DND-41 (cell line): Measurements from ENCODE around the gene PPP1CC.

Source experiments
- ATAC-seq: fragments of 200-7000 bp; cut with Tn5 transposase; 3 replicates; pipeline ENCODE4 v1.9.1; 2021; ENCODE audit warnings: low read depth; ENCODE audit not compliant: insufficient read depth
- DNase-seq: peaks from one replicate; pipeline ENCODE4 v3.0.0-alpha.2; 2020
- H2AFZ ChIP-seq: 2 replicates; pipeline ENCODE4 v1.6.0; 2012; ENCODE audit warnings: low read depth, low read length
- H3K27ac ChIP-seq: 2 replicates; pipeline ENCODE4 v1.5.1; 2012; ENCODE audit warnings: low read length, inconsistent platforms
- H3K27me3 ChIP-seq: fragments of 200-600 bp; sonication (generic); 2 replicates; pipeline ENCODE4 v1.6.0; 2012; ENCODE audit warnings: low read length, mild to moderate bottlenecking, inconsistent platforms; ENCODE audit not compliant: insufficient read depth, poor library complexity
- H3K36me3 ChIP-seq: 2 replicates; pipeline ENCODE4 v1.5.1; 2012; ENCODE audit warnings: low read length, inconsistent platforms; ENCODE audit not compliant: insufficient read depth
- H3K4me1 ChIP-seq: 2 replicates; pipeline ENCODE4 v1.5.1; 2012; ENCODE audit warnings: mild to moderate bottlenecking, low read length; ENCODE audit not compliant: insufficient read depth
- H3K4me2 ChIP-seq: 2 replicates; pipeline ENCODE4 v1.6.0; 2012; ENCODE audit warnings: mild to moderate bottlenecking, moderate library complexity, low read length, inconsistent platforms; ENCODE audit not compliant: insufficient read depth
- H3K4me3 ChIP-seq, 2 experiments: fragments of 200-600 bp in 1 of 2; shearing (Covaris generic) in 1 of 2; 2 replicates each; pipeline ENCODE4 v1.5.1; 2012 to 2016; ENCODE audit warnings: inconsistent platforms in 2 of 2, low read length in 2 of 2, mild to moderate bottlenecking in 2 of 2, low read depth in 1 of 2, moderate library complexity in 1 of 2
- H3K79me2 ChIP-seq: 2 replicates; pipeline ENCODE4 v1.6.0; 2012; ENCODE audit warnings: low read length, inconsistent platforms; ENCODE audit not compliant: insufficient read depth
- H3K9ac ChIP-seq: 2 replicates; pipeline ENCODE4 v1.6.0; 2012; ENCODE audit warnings: low read depth, mild to moderate bottlenecking, inconsistent platforms, low read length, moderate library complexity
- H3K9me3 ChIP-seq: 2 replicates; pipeline ENCODE4 v1.5.1; 2012; ENCODE audit warnings: low read length, moderate library complexity, mild to moderate bottlenecking, inconsistent platforms; ENCODE audit not compliant: insufficient read depth, severe bottlenecking
- H4K20me1 ChIP-seq: 2 replicates; pipeline ENCODE4 v1.6.0; 2012; ENCODE audit warnings: low read length; ENCODE audit not compliant: insufficient read depth
- CTCF ChIP-seq: IDR thresholded peaks from 2 replicates; pipeline ENCODE4 v1.5.1; 2012; ENCODE audit warnings: borderline replicate concordance, low read length, moderate library complexity, mild to moderate bottlenecking; ENCODE audit not compliant: poor library complexity, severe bottlenecking; ENCODE audit errors: extremely low read depth
- EZH2 ChIP-seq: IDR thresholded peaks from 3 replicates; pipeline ENCODE4 v1.6.1; 2012; ENCODE audit warnings: borderline replicate concordance, low read depth, mild to moderate bottlenecking, moderate library complexity, low read length, inconsistent platforms; ENCODE audit not compliant: severe bottlenecking

Gene PPP1CC

GRCh38 chr12:110742718-110743570, at the start of gene PPP1CC:
PPP1CC (minus strand) TSS chr12:110742891; CDS start chr12:110742707, 184 bp downstream.
- H3K36me3 ChIP-seq = peaks cover 17% of the 10 kb centered on the region
- peak within 1 kb of the TSS; percentile 74 for H2AFZ ChIP-seq
- peak; percentile 85 for ATAC-seq
- peaks cover 54% of the 10 kb centered on the region for H3K79me2 ChIP-seq
- peak within 1 kb of the TSS; percentile 85 for H3K9ac ChIP-seq
- H3K4me2 ChIP-seq = peak within 1 kb of the TSS; percentile 87
- H3K27ac ChIP-seq = peak within 1 kb of the TSS; percentile 94
- no peak for TF ChIP-seq EZH2
- no peak for TF ChIP-seq CTCF
- peaks cover 40% of the 10 kb centered on the region for H4K20me1 ChIP-seq
- peak within 1 kb of the TSS; percentile 61 to 64 for H3K4me3 ChIP-seq
- peaks cover 46% of the 10 kb centered on the region for H3K4me1 ChIP-seq
- no peaks in the 10 kb centered on the region for H3K9me3 ChIP-seq
- H3K27me3 ChIP-seq = no peaks in the 10 kb centered on the region
- DNase-seq = peak; percentile 96

- no peak overlapping the region for H3K9ac ChIP-seq
- DNase-seq = no peak
- H2AFZ ChIP-seq = no peak overlapping the region
- TF ChIP-seq CTCF (no peak), EZH2 (no peak)
- no peaks in the 10 kb centered on the region for H3K27me3 ChIP-seq
- no peaks in the 10 kb centered on the region for H4K20me1 ChIP-seq
- H3K4me1 ChIP-seq = no peaks in the 10 kb centered on the region
- no peaks in the 10 kb centered on the region for H3K79me2 ChIP-seq
- no peak overlapping the region for H3K4me3 ChIP-seq
- H3K36me3 ChIP-seq = no peaks in the 10 kb centered on the region
- H3K27ac ChIP-seq = no peak overlapping the region
- no peak overlapping the region for H3K4me2 ChIP-seq
- H3K9me3 ChIP-seq = no peaks in the 10 kb centered on the region
- ATAC-seq = no peak
These were observed 48.9 kb upstream of the PPP1CC start for GRCh38 chr12:110791589-110791988.

- no peak for ATAC-seq
These were observed 47.6 kb upstream of the PPP1CC start for GRCh38 chr12:110790301-110790700.

More at GRCh38 chr12:110790301-110790700, 47.6 kb upstream of the PPP1CC start:
- no peak for DNase-seq
- Histone ChIP-seq H3K36me3 (no peaks in the 10 kb centered on the region), H3K27ac (no peak overlapping the region), H3K27me3 (no peaks in the 10 kb centered on the region), H3K4me1 (no peaks in the 10 kb centered on the region), H2AFZ (no peak overlapping the region), H3K4me3 (no peak overlapping the region), H3K4me2 (no peak overlapping the region), H4K20me1 (no peaks in the 10 kb centered on the region), H3K9me3 (no peaks in the 10 kb centered on the region), H3K79me2 (no peaks in the 10 kb centered on the region), H3K9ac (no peak overlapping the region)
- no peak for TF ChIP-seq CTCF
- TF ChIP-seq EZH2 = no peak
